HepG2 (cell line): Measurements from ENCODE around the gene GAS2. TPM values are rescaled to one million over a fixed set of nuclear protein-coding genes. Genes with fewer than 3 reads are reported as not detected.

Experiments used
- ATAD3A ChIP-seq: sonication (generic); formaldehyde crosslinking; IDR thresholded peaks from 2 replicates; pipeline ENCODE4 v1.4.0; 2020; ENCODE audit warnings: missing genetic modification reagents
- BORCS8-MEF2B ChIP-seq: sonication (generic); formaldehyde crosslinking; IDR thresholded peaks from 2 replicates; pipeline ENCODE4 v1.8.0; 2022; ENCODE audit warnings: mild to moderate bottlenecking, missing genetic modification reagents
- DNMT3B ChIP-seq: conservative IDR thresholded peaks from 2 replicates; pipeline ENCODE4 v1.6.1; 2016; ENCODE audit warnings: missing biosample characterization, control low read depth
- EHMT2 ChIP-seq: fragments of 200-600 bp; sonication (generic); IDR thresholded peaks from 2 replicates; pipeline ENCODE4 v1.7.0; 2017; ENCODE audit warnings: antibody characterized with exemption, low read depth, low read length, borderline replicate concordance
- FOXC1 ChIP-seq: sonication (generic); formaldehyde crosslinking; IDR thresholded peaks from 2 replicates; pipeline ENCODE4 v1.8.0; 2022; ENCODE audit warnings: mild to moderate bottlenecking, missing genetic modification reagents, borderline replicate concordance
- HDAC6 ChIP-seq: fragments of 200-600 bp; sonication (generic); IDR thresholded peaks from 2 replicates; pipeline ENCODE4 v1.7.0; 2017; ENCODE audit warnings: mild to moderate bottlenecking, antibody characterized with exemption, low read length, low read depth
- IRF1 ChIP-seq: sonication (generic); formaldehyde crosslinking; IDR thresholded peaks from 2 replicates; pipeline ENCODE4 v1.4.0; 2020; ENCODE audit warnings: low read depth, mild to moderate bottlenecking, missing genetic modification reagents
- ISX ChIP-seq: sonication (generic); formaldehyde crosslinking; conservative IDR thresholded peaks from 2 replicates; pipeline ENCODE4 v1.5.0; 2020; ENCODE audit warnings: missing genetic modification reagents
- MAF1 ChIP-seq: sonication (generic); formaldehyde crosslinking; IDR thresholded peaks from 2 replicates; pipeline ENCODE4 v1.5.0; 2020; ENCODE audit warnings: missing genetic modification reagents, borderline replicate concordance
- NFATC3 ChIP-seq: sonication (generic); formaldehyde crosslinking; IDR thresholded peaks from 2 replicates; pipeline ENCODE4 v1.5.1; 2020; ENCODE audit warnings: mild to moderate bottlenecking, missing genetic modification reagents
- NR1H2 ChIP-seq: sonication (generic); formaldehyde crosslinking; IDR thresholded peaks from 2 replicates; pipeline ENCODE4 v1.8.1; 2022; ENCODE audit warnings: low read depth, missing genetic modification reagents, borderline replicate concordance
- PAWR ChIP-seq: sonication (generic); formaldehyde crosslinking; IDR thresholded peaks from 2 replicates; pipeline ENCODE4 v1.4.0; 2020; ENCODE audit warnings: missing genetic modification reagents, mild to moderate bottlenecking, borderline replicate concordance
- POGZ ChIP-seq: sonication (generic); formaldehyde crosslinking; IDR thresholded peaks from 2 replicates; pipeline ENCODE4 v1.4.0; 2020; ENCODE audit warnings: mild to moderate bottlenecking, missing genetic modification reagents
- RARG ChIP-seq: sonication (generic); formaldehyde crosslinking; IDR thresholded peaks from 2 replicates; pipeline ENCODE4 v1.4.0; 2020; ENCODE audit warnings: low read depth, mild to moderate bottlenecking, missing genetic modification reagents
- SMC3 ChIP-seq: IDR thresholded peaks from 2 replicates; pipeline ENCODE4 v1.6.1; 2011; ENCODE audit warnings: low read length, improper control_type of control experiment
- SRSF4 ChIP-seq: fragments of 200-400 bp; formaldehyde crosslinking; IDR thresholded peaks from one replicate; pipeline ENCODE4 v1.6.1; 2018; ENCODE audit warnings: mild to moderate bottlenecking, low read depth, low read length, moderate library complexity; ENCODE audit not compliant: poor library complexity, severe bottlenecking
- TFAP4 ChIP-seq: sonication (generic); IDR thresholded peaks from 2 replicates; pipeline ENCODE4 v1.6.1; 2016; ENCODE audit warnings: low read depth, borderline replicate concordance
- ZNF24 ChIP-seq: fragments of 450-650 bp; IDR thresholded peaks from 2 replicates; pipeline ENCODE4 v1.6.1; 2017; ENCODE audit warnings: antibody characterized with exemption, mild to moderate bottlenecking
- ZNF354B ChIP-seq: sonication (generic); formaldehyde crosslinking; IDR thresholded peaks from 2 replicates; pipeline ENCODE4 v1.8.0; 2022; ENCODE audit warnings: mild to moderate bottlenecking, missing genetic modification reagents
- ZNF549 ChIP-seq: sonication (generic); formaldehyde crosslinking; IDR thresholded peaks from 2 replicates; pipeline ENCODE4 v1.5.0; 2020; ENCODE audit warnings: missing genetic modification reagents
- ZNF607 ChIP-seq: sonication (generic); formaldehyde crosslinking; IDR thresholded peaks from 2 replicates; pipeline ENCODE4 v1.5.1; 2020; ENCODE audit warnings: missing genetic modification reagents, mild to moderate bottlenecking, borderline replicate concordance
- ZNF609 ChIP-seq: sonication (generic); formaldehyde crosslinking; IDR thresholded peaks from 2 replicates; pipeline ENCODE4 v1.4.0; 2020; ENCODE audit warnings: mild to moderate bottlenecking, missing genetic modification reagents, borderline replicate concordance
- ZNF678 ChIP-seq: sonication (generic); formaldehyde crosslinking; IDR thresholded peaks from 2 replicates; pipeline ENCODE4 v1.4.0; 2020; ENCODE audit warnings: mild to moderate bottlenecking, missing genetic modification reagents
- ZNF737 ChIP-seq: sonication (generic); formaldehyde crosslinking; IDR thresholded peaks from 2 replicates; pipeline ENCODE4 v1.5.0; 2020; ENCODE audit warnings: missing genetic modification reagents, mild to moderate bottlenecking, borderline replicate concordance
- polyA plus RNA-seq, 8 experiments: library from polyadenylated mRNA; depleted of rRNA in 3 of 8; stranded (reverse) in 7 of 8; unstranded in 1 of 8; fragments of >200 nt; fragmentation: Illumina TruSeq in 4 of 8; extraction: Trizol in 4 of 8; gene quantifications; 2 replicates each; pipeline versions ENCODE4 v1.2.1 to v1.2.3, GENCODE V29; 2011 to 2016; ENCODE audit warnings: low read depth in 4 of 8, missing spikeins in 1 of 8, mixed read lengths in 1 of 8; ENCODE audit not compliant: insufficient read depth in 1 of 8
- total RNA-seq, 5 experiments: library from RNA; depleted of rRNA; stranded (reverse); fragments of >200 nt; fragmentation: Illumina TruSeq; extraction: Trizol; gene quantifications; 2 replicates each; pipeline ENCODE4 v1.2.3, GENCODE V29; 2016; ENCODE audit warnings: low read depth in 1 of 5

GAS2 gene
- total and polyA plus RNA-seq, 2 of the 13 experiments (the other 11 are each of a cell fraction or from before 2014, with no cell fraction given), result 26.0 to 85.1 TPM

- TF ChIP-seq PAWR (CRISPR knock-in tag) (no peak), ZNF354B (CRISPR knock-in tag) (0 out of 2 replicates have a peak, but pooled peaks have one; percentile 68), NFATC3 (CRISPR knock-in tag) (no peak), FOXC1 (CRISPR knock-in tag) (peak; percentile 59; the same call in 1 of the 2 replicates), POGZ (CRISPR knock-in tag) (peak; percentile 98), ISX (CRISPR knock-in tag) (no peak), SRSF4 (no peak), EHMT2 (no peak), ZNF678 (no peak), SMC3 (no peak), ZNF549 (CRISPR knock-in tag) (no peak), TFAP4 (no peak), NR1H2 (CRISPR knock-in tag) (no peak), ZNF609 (peak; percentile 13; the same call in 1 of the 2 replicates), RARG (CRISPR knock-in tag) (no peak), ZNF737 (CRISPR knock-in tag) (no peak), HDAC6 (no peak), IRF1 (CRISPR knock-in tag) (no peak), MAF1 (CRISPR knock-in tag) (peak; percentile 53; the same call in 1 of the 2 replicates), ZNF607 (0 out of 2 replicates have a peak, but pooled peaks have one; percentile 52), DNMT3B (CRISPR knock-in tag) (no peak), ZNF24 (no peak), ATAD3A (CRISPR knock-in tag) (no peak), BORCS8-MEF2B (CRISPR knock-in tag) (peak; percentile 74; the same call in 1 of the 2 replicates)
Observed at GRCh38 chr11:22829231-22830081, 163.0 kb downstream of the GAS2 start, which contains the start of gene SVIP (continued).
